H1 (cell line): ENCODE results near the gene NT5M. TPM values are rescaled to one million over a fixed set of nuclear protein-coding genes. Genes with fewer than 3 reads are reported as not detected.

ENCODE experiments used
- CHD7 ChIP-seq: fragments of 300-600 bp; sonication (generic); IDR thresholded peaks from 2 replicates; pipeline ENCODE4 v1.7.1; 2012; ENCODE audit warnings: low read length, moderate library complexity, mild to moderate bottlenecking, inconsistent platforms; ENCODE audit not compliant: insufficient replicate concordance
- polyA plus RNA-seq, 7 experiments: library from polyadenylated mRNA; depleted of rRNA in 3 of 7; stranded (reverse) in 5 of 7; unstranded in 2 of 7; fragments of >200 nt in 5 of 7; fragments of 200-250 nt in 2 of 7; gene quantifications; 1 replicate in 5 of 7; 2 replicates in 1 of 7; 4 replicates in 1 of 7; pipeline versions ENCODE4 v1.2.1 to v1.2.3, GENCODE V29; 2011 to 2013; ENCODE audit warnings: missing spikeins in 2 of 7, mixed read lengths in 2 of 7
- total RNA-seq: library from RNA; stranded (reverse); fragmentation: NEBNext Ultra II Directional; extraction: Animal tissue kit (Norgen Biotek cat#: 25700); gene quantifications from 2 replicates; pipeline ENCODE4 v1.2.1, GENCODE V29; 2021

NT5M gene
- total and polyA plus RNA-seq, 2 of the 8 experiments (the other 6 are each of a cell fraction or from before 2014, with no cell fraction given) = 7.6 to 18.2 TPM

DNA sequence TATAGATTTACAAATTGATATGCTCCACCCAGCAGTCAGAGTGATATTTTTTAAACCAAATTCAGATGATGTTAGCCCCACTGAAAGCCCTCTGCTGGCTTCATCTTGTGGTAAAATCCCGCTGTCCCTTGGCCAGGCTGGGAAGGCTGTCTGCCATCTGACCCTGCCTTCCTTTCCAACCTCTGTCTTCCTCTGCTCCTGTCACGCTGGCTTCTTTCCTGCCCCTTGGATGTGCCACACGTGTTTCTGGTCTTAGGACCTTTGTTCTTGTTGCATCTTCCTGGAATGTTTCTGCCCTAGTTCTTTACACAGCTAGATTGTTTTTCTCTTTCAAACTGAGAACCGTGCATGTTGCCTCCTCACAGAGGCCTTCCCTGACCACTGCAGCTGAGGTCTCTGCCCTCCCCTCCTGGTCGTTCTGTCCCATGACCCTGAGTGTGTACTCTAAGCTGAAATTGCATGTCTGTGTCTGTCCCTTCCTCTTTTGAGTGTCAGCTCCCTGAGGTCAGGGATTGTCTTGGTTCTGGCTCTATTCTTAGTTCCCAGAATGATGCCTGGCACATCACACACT, 11.4 kb downstream of the NT5M start (continued):
- no peak for TF ChIP-seq CHD7
